ENCODE data around the gene WDR1. TPM values are rescaled to one million over a fixed set of nuclear protein-coding genes. Genes with fewer than 3 reads are reported as not detected.

Gene WDR1
- total and polyA plus RNA-seq, 2 of the 13 experiments (the other 11 are each of a cell fraction or from before 2014, with no cell fraction given), result 106 to 198 TPM

GRCh38 chr4:10061650-10062415, 54.8 kb downstream of the WDR1 start:
- Histone ChIP-seq H3K79me2 (ENCODE audit: insufficient read depth, low read length) (no peaks in the 10 kb centered on the region), H3K36me3 (replicated peaks in 1 of 2; ENCODE audit: control insufficient read depth in 1 of 2, insufficient read depth in 2 of 2, low read length in 2 of 2) (no peaks in the 10 kb centered on the region), H3K4me2 (ENCODE audit: low read depth, low read length) (no peak overlapping the region), H4K20me1 (ENCODE audit: insufficient read depth, low read length) (no peaks in the 10 kb centered on the region), H3K4me3 (replicated peaks in 1 of 3; ENCODE audit: insufficient read depth in 1 of 3, low read depth in 2 of 3, low read length in 3 of 3) (no peak overlapping the region), H3K9me3 (ENCODE audit: low read length) (no peaks in the 10 kb centered on the region), H2AFZ (ENCODE audit: low read length) (no peak overlapping the region), H3K27me3 (ENCODE audit: control insufficient read depth in 1 of 2, insufficient read depth in 2 of 2, low read length in 2 of 2) (no peaks in the 10 kb centered on the region), H3K27ac (ENCODE audit: extremely low read length, insufficient read depth, low read length) (no peak overlapping the region), H3K4me1 (ENCODE audit: insufficient read depth, low read length) (peaks cover 27% of the 10 kb centered on the region), H3K9ac (ENCODE audit: insufficient read depth, low read depth, low read length) (no peak overlapping the region)
- in situ Hi-C loops (cut with HindIII; ENCODE audit: extremely low pct_ligation_motif_present, low pct_unique_long_range_greater_than_20kb), result loop anchor here (5.0 kb wide), 1 partner anchor 300 kb away; no protein-coding TSS in a partner anchor
- intact Hi-C loops (cut with micrococcal nuclease; ENCODE audit: unreplicated experiment), result loop anchor here (5.0 kb wide), 1 partner anchor 360 kb away; no protein-coding TSS in a partner anchor
- CTCF ChIA-PET (ENCODE audit: low intra/inter-chr PET ratio, low total read pairs), result no interaction called here
- no peak for FAIRE-seq
- no peak for ATAC-seq
- no peak for TF ChIP-seq RFX3 (CRISPR knock-in tag; IDR thresholded peaks at IDR 0.05)
- TF ChIP-seq MAFK (conservative IDR thresholded peaks at IDR 0.05 in 1 of 2, IDR thresholded peaks at IDR 0.05 in 1 of 2; ENCODE audit: low read length in 2 of 2), result peak; percentile 31 to 53; a peak in 3 of 4 replicates
- no peak for TF ChIP-seq RNF2 (conservative IDR thresholded peaks at IDR 0.05; ENCODE audit: low read depth)
- no peak for TF ChIP-seq ELF4 (CRISPR knock-in tag; IDR thresholded peaks at IDR 0.05; ENCODE audit: borderline replicate concordance)
- TF ChIP-seq ZNF816 (CRISPR knock-in tag; IDR thresholded peaks at IDR 0.05; ENCODE audit: borderline replicate concordance), result no peak
- POLR2A ChIA-PET, result no interaction called here
- BruUV-seq (replicated peaks), result no TSS peak
- DNase-seq (ENCODE audit: low spot score), result no peak
- 97% methylated on average over 3 of the region's 3 CpGs for WGBS (ENCODE audit: low lambda C conversion rate)

GRCh38 chr4:10058371-10058770, 58.2 kb downstream of the WDR1 start:
- intact Hi-C loops (cut with micrococcal nuclease; ENCODE audit: unreplicated experiment), result no loop called here
- ATAC-seq, result no peak
- H3K4me2 ChIP-seq (ENCODE audit: low read depth, low read length), result no peak overlapping the region
- H3K4me3 ChIP-seq (replicated peaks in 1 of 3; ENCODE audit: insufficient read depth in 1 of 3, low read depth in 2 of 3, low read length in 3 of 3), result no peak overlapping the region
- no peaks in the 10 kb centered on the region for H3K9me3 ChIP-seq (ENCODE audit: low read length)
- no peak overlapping the region for H3K9ac ChIP-seq (ENCODE audit: insufficient read depth, low read depth, low read length)
- H3K36me3 ChIP-seq (replicated peaks in 1 of 2; ENCODE audit: control insufficient read depth in 1 of 2, insufficient read depth in 2 of 2, low read length in 2 of 2), result no peaks in the 10 kb centered on the region
- BruUV-seq (replicated peaks), result no TSS peak
- H2AFZ ChIP-seq (ENCODE audit: low read length), result no peak overlapping the region
- DNase-seq (ENCODE audit: low spot score), result no peak
- H3K79me2 ChIP-seq (ENCODE audit: insufficient read depth, low read length), result no peaks in the 10 kb centered on the region
- no peaks in the 10 kb centered on the region for H4K20me1 ChIP-seq (ENCODE audit: insufficient read depth, low read length)
- FAIRE-seq, result no peak
- H3K27ac ChIP-seq (ENCODE audit: extremely low read length, insufficient read depth, low read length), result no peak overlapping the region
- peaks cover 39% of the 10 kb centered on the region for H3K4me1 ChIP-seq (ENCODE audit: insufficient read depth, low read length)
- ChIA-PET CTCF (ENCODE audit: low intra/inter-chr PET ratio, low total read pairs) (no interaction called here), POLR2A (no interaction called here)
- no peaks in the 10 kb centered on the region for H3K27me3 ChIP-seq (ENCODE audit: control insufficient read depth in 1 of 2, insufficient read depth in 2 of 2, low read length in 2 of 2)
- in situ Hi-C loops (cut with HindIII; ENCODE audit: extremely low pct_ligation_motif_present, low pct_unique_long_range_greater_than_20kb), result no loop called here
- WGBS (ENCODE audit: low lambda C conversion rate), result 92% methylated on average over 7 of the region's 7 CpGs
- TF ChIP-seq ZC3H4 (CRISPR knock-in tag; IDR thresholded peaks at IDR 0.05; ENCODE audit: borderline replicate concordance) (no peak), ZNF256 (CRISPR knock-in tag; conservative IDR thresholded peaks at IDR 0.05) (no peak), ZNF772 (CRISPR knock-in tag; IDR thresholded peaks at IDR 0.05) (no peak), ZBTB25 (CRISPR knock-in tag; IDR thresholded peaks at IDR 0.05) (no peak)
